Right lung (tissue), 5 donors: ENCODE results near the gene KCTD6. TPM values are rescaled to one million over a fixed set of nuclear protein-coding genes. Genes with fewer than 3 reads are reported as not detected.

Source experiments
- DNase-seq, 2 donors: peaks; one replicate each; pipeline ENCODE4 v3.0.0-alpha.2; 2013
- polyA plus RNA-seq, 5 donors: library from polyadenylated mRNA; unstranded; fragments of 120-200 nt; gene quantifications; one replicate each; pipeline versions ENCODE4 v1.2.1 to v1.2.3, GENCODE V29; 2013; ENCODE audit warnings: inconsistent platforms in 1 of 5, low replicate concordance in 1 of 5; ENCODE audit not compliant: insufficient read length in 5 of 5, insufficient read depth in 1 of 5

The KCTD6 gene
- polyA plus RNA-seq, 5 donors, result 15.3 to 25.3 (median 19.3) TPM

- DNase-seq, result no peak
Measured at GRCh38 chr3:58484045-58484721, 7.7 kb upstream of the KCTD6 start.

- no peak for DNase-seq
Measured at GRCh38 chr3:58484722-58485069, 7.2 kb upstream of the KCTD6 start.

- DNase-seq, result no peak
Measured at GRCh38 chr3:58485801-58486435, 6.0 kb upstream of the KCTD6 start.

GRCh38 chr3:58487140-58487886, 4.6 kb upstream of the KCTD6 start:
- DNase-seq, result no peak

GRCh38 chr3:58488967-58489366, 2.9 kb upstream of the KCTD6 start:
- DNase-seq, result no peak

- no peak for DNase-seq
Measured at GRCh38 chr3:58490860-58491501, 915 bp upstream of the KCTD6 start.

- no peak for DNase-seq
Measured at GRCh38 chr3:58492494-58492905, 604 bp downstream of the KCTD6 start.

DNA sequence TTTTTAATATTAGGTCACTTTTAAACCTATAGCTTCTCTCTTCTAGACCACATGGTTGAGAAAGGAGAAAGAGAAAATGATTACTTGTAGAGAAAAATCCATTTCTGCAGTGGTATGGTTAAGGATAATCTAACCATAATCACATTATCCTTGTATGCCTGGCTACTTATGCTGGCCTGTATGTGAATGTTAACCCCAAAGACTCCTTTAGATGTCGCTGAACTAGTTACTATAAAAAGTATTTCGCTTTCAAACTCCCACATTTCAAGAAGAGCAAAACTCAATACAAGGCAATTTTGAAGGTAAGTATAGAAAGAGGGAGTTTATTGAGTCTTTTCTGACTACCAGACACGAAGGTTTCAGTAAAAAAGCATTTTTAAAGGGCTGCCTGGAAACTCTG, 2.2 kb downstream of the KCTD6 start:
- no peak for DNase-seq

DNA sequence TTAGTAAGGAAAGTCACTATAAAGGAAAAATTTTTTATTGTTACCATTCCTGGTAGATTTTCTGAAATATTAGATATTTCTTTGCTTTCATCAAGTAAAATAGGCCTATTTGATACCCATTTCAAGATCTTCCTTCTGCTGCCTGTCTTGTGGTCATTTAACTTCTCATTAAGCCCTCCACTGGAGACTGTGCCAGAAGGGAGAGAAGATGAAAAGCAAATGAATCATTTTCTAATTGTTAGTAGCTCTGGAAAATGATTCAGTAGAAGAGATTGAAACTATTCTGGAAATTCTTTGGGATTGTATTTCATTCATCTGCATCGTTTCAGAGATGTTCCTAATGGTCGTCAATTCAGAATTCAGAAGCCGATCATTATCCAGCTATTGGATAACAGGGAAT, 3.2 kb downstream of the KCTD6 start:
- DNase-seq, result no peak

GRCh38 chr3:58496206-58496857, 4.4 kb downstream of the KCTD6 start:
- DNase-seq, result no peak

DNA sequence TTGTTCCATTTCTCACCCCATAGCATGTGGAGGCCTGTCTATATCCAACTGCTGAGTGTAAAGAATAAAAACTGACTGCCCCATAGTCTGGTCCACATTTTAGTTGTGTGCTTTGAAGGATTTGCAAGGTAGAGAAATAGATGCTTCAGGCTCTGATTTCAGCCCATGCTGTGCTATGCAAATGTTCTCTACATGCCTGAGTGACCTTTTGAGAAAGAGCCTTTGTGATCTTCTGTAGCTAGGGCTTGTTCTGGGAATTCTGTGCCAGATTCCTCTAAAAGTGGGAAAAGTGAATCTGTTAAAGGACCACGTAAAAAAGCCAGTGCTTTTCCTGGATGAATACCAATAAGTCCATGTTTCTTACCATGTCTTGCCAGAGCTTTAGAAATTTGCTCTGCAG, 5.2 kb downstream of the KCTD6 start:
- no peak for DNase-seq

DNA sequence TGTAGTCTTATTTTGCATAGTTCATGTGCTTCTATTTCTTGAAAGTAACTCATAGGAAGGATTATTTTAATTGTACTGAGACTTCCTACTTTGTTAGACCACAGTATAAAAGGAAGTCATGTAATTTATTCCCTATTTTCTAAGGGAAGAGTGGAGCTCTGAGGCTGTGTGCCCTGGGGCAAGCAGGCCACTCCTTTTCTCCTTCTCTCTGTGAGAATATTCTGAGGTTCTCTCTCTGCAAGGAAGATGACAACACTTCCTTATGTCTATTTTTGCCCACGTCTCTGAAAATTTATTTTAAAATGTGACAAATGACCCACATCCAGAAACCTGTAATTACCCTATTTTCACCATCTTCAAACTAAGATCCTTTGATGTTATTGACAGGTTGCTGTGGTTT, 11.0 kb downstream of the KCTD6 start:
- DNase-seq, result no peak

DNA sequence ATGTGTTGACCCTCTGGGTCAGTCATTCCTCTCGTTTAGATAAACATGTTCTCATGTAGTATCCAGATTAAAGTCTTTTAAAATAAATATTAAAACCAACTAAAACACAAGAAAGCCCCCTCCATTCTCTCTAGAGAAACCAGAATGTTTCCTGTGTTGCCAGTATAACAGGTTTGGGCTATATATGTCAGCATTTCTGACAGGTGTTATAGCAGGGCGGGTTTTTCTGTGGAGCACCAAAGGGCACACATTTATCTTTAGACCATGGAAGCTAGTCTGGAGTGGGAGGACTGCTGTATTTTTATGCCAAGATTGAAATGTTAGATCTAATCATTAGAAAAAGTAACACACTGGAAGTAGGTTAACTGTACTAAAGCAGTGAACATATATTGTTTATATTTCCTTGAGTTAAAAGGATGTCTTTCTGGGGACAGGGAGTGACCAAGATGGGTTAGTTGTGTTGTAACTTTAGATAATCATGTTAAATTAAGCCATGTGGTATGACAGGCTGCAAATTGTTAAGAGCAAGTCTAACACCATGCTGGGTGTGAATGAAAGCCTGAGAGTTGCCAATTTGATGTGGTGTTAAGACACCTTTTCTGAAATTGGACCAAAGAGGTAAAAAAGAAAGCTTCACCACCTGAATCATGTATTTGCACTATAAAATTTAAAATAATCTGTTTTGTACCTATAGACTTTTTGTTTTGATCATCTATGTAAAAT, 15.6 kb downstream of the KCTD6 start:
- DNase-seq, result no peak

GRCh38 chr3:58508437-58508836, 16.5 kb downstream of the KCTD6 start:
- no peak for DNase-seq

GRCh38 chr3:58514405-58514804, 22.5 kb downstream of the KCTD6 start:
- no peak for DNase-seq

DNA sequence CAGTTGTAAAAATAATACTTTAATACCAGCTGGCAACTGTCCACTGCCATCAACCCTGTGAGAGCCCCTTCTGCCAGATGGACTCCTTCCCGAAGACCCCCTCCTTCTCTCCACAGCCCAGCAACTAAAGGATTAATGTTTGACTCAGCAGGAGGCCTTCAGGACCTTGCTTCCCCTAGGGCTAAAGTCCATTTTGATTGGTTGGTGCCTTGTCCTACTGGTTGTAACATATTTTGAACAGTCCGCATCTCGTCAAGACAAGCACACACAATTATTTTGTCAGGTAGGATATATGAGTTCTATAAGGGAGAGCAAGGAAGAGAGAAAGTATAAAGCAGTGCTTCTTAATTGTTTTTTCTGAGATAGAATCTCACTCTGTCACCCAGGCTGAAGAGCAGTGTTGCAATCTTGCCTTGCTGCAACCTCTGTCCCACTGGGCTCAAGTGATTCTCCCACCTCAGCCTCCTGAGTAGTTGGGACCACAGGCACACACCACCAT, 26.4 kb downstream of the KCTD6 start:
- no peak for DNase-seq

DNA sequence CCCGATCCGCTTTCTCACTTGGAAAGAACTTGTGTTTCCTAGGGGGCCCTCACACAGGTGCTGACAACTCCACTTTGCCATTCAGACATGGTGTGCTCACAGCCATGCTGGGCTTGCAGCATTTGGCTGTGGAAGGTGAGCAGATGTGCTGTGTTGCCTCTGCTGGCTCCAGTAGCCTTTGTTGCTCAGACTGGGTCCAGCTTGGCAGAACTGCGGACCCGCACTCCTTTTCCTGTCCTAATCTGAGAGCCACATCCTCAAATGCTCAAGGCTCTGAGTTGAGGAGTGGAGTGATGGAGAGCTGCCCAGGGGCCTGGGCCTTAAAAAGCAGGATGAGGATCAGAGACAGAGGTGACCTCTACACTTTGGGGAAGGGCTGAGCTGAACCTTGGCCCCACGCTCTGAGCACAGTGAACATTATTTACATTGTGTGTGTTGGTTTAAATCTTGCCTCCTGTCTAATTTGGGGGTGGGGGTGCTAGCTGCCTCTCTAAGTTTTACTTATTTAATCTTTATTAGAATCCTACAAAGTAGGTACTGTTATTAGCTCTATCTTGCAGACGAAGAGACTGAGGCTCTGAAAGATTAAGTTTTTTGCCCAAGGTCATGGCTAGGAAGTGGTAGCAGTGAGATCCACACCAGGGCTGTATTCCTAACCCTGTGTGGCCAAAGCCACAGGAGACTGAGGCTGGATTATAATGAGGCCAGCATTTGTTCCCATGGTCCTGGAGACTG, 27.9 kb downstream of the KCTD6 start:
- DNase-seq, result no peak

DNA sequence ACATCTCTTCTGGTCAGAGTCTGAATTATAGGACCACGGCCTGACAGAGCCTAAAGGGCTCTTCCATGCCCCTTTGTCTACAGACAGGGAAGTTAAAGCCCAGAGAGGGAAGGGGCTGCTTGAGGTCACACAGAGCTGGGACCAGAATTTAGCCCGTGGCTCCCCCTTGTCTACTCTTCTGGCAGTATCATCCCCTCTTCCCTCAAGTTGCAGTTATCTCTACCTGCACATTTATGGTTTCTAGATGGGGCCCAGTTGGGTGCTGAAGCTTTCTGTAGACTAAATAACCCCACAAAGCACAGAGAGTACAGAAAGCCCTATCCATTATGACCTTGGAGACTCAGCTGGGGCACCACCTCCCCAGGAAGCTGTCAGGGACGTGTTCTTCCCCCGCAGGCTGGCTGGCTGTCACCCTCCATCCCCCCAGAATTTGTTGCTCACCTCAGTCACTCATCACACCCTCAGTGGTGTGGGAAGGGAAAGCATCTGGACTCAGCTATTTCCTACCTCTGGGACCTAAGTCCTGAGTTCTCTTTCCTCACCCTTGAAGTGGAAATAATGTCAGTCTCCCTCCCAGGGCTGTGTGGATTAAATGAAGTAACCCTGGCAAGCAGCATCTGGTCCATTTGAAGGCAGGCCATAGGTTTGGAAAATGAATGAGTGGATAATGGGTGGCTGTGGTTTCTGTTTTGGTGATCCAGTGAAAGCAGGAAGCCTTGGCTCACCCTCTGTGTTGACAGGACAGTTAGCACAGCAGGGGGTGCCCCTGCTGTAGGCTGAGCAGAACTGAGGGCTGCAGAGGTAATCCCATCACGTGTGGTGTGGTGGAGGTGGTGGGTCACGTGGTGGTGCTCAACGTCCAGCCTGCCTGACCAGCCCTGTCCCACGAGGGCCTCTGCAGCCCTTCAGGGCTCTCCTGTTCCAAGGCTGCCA, 28.8 kb downstream of the KCTD6 start:
- DNase-seq, result no peak

DNA sequence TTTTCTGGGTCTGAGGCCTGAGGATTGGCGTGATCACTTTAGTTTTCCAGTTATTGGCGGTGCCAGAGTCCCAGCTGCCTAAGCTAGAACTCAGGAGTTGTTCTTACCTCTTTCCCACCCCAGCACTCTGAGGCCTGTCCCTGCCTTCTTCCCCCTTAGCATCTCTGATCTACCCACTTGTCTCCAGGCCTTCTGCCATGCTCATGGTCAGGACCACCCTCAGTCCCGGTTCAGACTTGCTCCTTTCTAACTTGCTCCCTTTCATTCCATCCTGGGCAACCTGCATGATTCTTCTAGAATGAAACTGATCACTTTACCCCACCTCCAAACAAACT, 29.4 kb downstream of the KCTD6 start:
- DNase-seq, result no peak
